HUES6 (cell line): ENCODE measurements around the gene GLI3.

Source experiments
- H3K27ac ChIP-seq: 2 replicates; pipeline ENCODE4 v1.7.0; 2013; ENCODE audit warnings: low read depth, mild to moderate bottlenecking, low read length, inconsistent platforms
- H3K27me3 ChIP-seq: 2 replicates; pipeline ENCODE4 v1.6.1; 2013; ENCODE audit warnings: low read length; ENCODE audit not compliant: control insufficient read depth, insufficient read depth
- H3K36me3 ChIP-seq: 2 replicates; pipeline ENCODE4 v1.6.1; 2013; ENCODE audit warnings: low read length; ENCODE audit not compliant: control insufficient read depth, insufficient read depth
- H3K4me1 ChIP-seq: 2 replicates; pipeline ENCODE4 v1.6.1; 2013; ENCODE audit warnings: low read length; ENCODE audit not compliant: control insufficient read depth, insufficient read depth
- H3K4me3 ChIP-seq: 2 replicates; pipeline ENCODE4 v1.5.1; 2013; ENCODE audit warnings: low read depth, low read length
- H3K9ac ChIP-seq: one replicate; pipeline ENCODE4 v1.6.1; 2013; ENCODE audit warnings: mild to moderate bottlenecking, low read length
- H3K9me3 ChIP-seq: 2 replicates; pipeline ENCODE4 v1.6.1; 2013; ENCODE audit warnings: low read depth, low read length; ENCODE audit not compliant: control insufficient read depth, insufficient read depth

The GLI3 gene

GRCh38 chr7:42014625-42015618, 222.1 kb downstream of the GLI3 start:
- Histone ChIP-seq H3K4me1 (peaks cover 3% of the 10 kb centered on the region; the same call in 1 of the 2 replicates), H3K9ac (no peak overlapping the region), H3K27ac (no peak overlapping the region)

GRCh38 chr7:42012786-42013360, 224.1 kb downstream of the GLI3 start:
- Histone ChIP-seq H3K36me3 (peaks cover 12% of the 10 kb centered on the region), H3K9me3 (peaks cover 2% of the 10 kb centered on the region; the same call in 1 of the 2 replicates), H3K27ac (no peak overlapping the region), H3K4me1 (peaks cover 3% of the 10 kb centered on the region; the same call in 1 of the 2 replicates), H3K4me3 (no peak overlapping the region), H3K27me3 (no peaks in the 10 kb centered on the region), H3K9ac (no peak overlapping the region)

More at GRCh38 chr7:42014625-42015618, 222.1 kb downstream of the GLI3 start:
- peaks cover 2% of the 10 kb centered on the region; the same call in 1 of the 2 replicates for H3K9me3 ChIP-seq
- no peak overlapping the region for H3K4me3 ChIP-seq
- no peaks in the 10 kb centered on the region for H3K27me3 ChIP-seq
- H3K36me3 ChIP-seq, result peaks cover 12% of the 10 kb centered on the region; the same call in 1 of the 2 replicates

- H3K9me3 ChIP-seq, result peaks cover 2% of the 10 kb centered on the region; the same call in 1 of the 2 replicates
- no peaks in the 10 kb centered on the region for H3K4me1 ChIP-seq
- H3K9ac ChIP-seq, result no peak overlapping the region
- no peak overlapping the region for H3K27ac ChIP-seq
- H3K36me3 ChIP-seq, result peaks cover 12% of the 10 kb centered on the region
- H3K4me3 ChIP-seq, result no peak overlapping the region
- no peaks in the 10 kb centered on the region for H3K27me3 ChIP-seq
Measured at GRCh38 chr7:42012313-42012712, 224.7 kb downstream of the GLI3 start.

- no peak overlapping the region for H3K27ac ChIP-seq
- no peak overlapping the region for H3K9ac ChIP-seq
- peaks cover 10% of the 10 kb centered on the region for H3K36me3 ChIP-seq
- H3K9me3 ChIP-seq, result peaks cover 2% of the 10 kb centered on the region; the same call in 1 of the 2 replicates
- H3K4me3 ChIP-seq, result no peak overlapping the region
- no peaks in the 10 kb centered on the region for H3K4me1 ChIP-seq
- no peaks in the 10 kb centered on the region for H3K27me3 ChIP-seq
Measured at GRCh38 chr7:42011846-42012245, 225.2 kb downstream of the GLI3 start.

GRCh38 chr7:42010751-42011150, 226.3 kb downstream of the GLI3 start:
- Histone ChIP-seq H3K27me3 (no peaks in the 10 kb centered on the region), H3K4me1 (no peaks in the 10 kb centered on the region), H3K36me3 (peaks cover 3% of the 10 kb centered on the region), H3K27ac (no peak overlapping the region), H3K4me3 (no peak overlapping the region), H3K9ac (no peak overlapping the region), H3K9me3 (no peaks in the 10 kb centered on the region)

- no peaks in the 10 kb centered on the region for H3K27me3 ChIP-seq
- no peak overlapping the region for H3K4me3 ChIP-seq
- no peaks in the 10 kb centered on the region for H3K4me1 ChIP-seq
- no peaks in the 10 kb centered on the region for H3K9me3 ChIP-seq
- no peak overlapping the region for H3K9ac ChIP-seq
- no peak overlapping the region for H3K27ac ChIP-seq
- peaks cover 3% of the 10 kb centered on the region; the same call in 1 of the 2 replicates for H3K36me3 ChIP-seq
Measured at GRCh38 chr7:42006801-42007513, 230.1 kb downstream of the GLI3 start.

GRCh38 chr7:42002654-42003053, 234.4 kb downstream of the GLI3 start:
- no peaks in the 10 kb centered on the region for H3K4me1 ChIP-seq
- no peaks in the 10 kb centered on the region for H3K27me3 ChIP-seq
- H3K9me3 ChIP-seq, result no peaks in the 10 kb centered on the region
- H3K27ac ChIP-seq, result no peak overlapping the region
- no peak overlapping the region for H3K9ac ChIP-seq
- H3K4me3 ChIP-seq, result no peak overlapping the region
- no peaks in the 10 kb centered on the region for H3K36me3 ChIP-seq

- no peak overlapping the region for H3K27ac ChIP-seq
- H3K36me3 ChIP-seq, result no peaks in the 10 kb centered on the region
- H3K9ac ChIP-seq, result no peak overlapping the region
- H3K9me3 ChIP-seq, result no peaks in the 10 kb centered on the region
- H3K27me3 ChIP-seq, result no peaks in the 10 kb centered on the region
- H3K4me1 ChIP-seq, result no peaks in the 10 kb centered on the region
- H3K4me3 ChIP-seq, result no peak overlapping the region
Measured at GRCh38 chr7:41999736-42000283, 237.2 kb downstream of the GLI3 start.

GRCh38 chr7:41998041-41998440, 239.0 kb downstream of the GLI3 start:
- Histone ChIP-seq H3K9me3 (no peaks in the 10 kb centered on the region), H3K27ac (no peak overlapping the region), H3K36me3 (no peaks in the 10 kb centered on the region), H3K27me3 (no peaks in the 10 kb centered on the region), H3K9ac (no peak overlapping the region), H3K4me1 (no peaks in the 10 kb centered on the region), H3K4me3 (no peak overlapping the region)

- no peak overlapping the region for H3K4me3 ChIP-seq
- no peaks in the 10 kb centered on the region for H3K4me1 ChIP-seq
- H3K9me3 ChIP-seq, result no peaks in the 10 kb centered on the region
- no peaks in the 10 kb centered on the region for H3K36me3 ChIP-seq
- no peak overlapping the region for H3K9ac ChIP-seq
- no peaks in the 10 kb centered on the region for H3K27me3 ChIP-seq
- no peak overlapping the region for H3K27ac ChIP-seq
Measured at GRCh38 chr7:41997151-41997550, 239.9 kb downstream of the GLI3 start.
